H1 (cell line): ENCODE results near the gene KBTBD12. TPM values are rescaled to one million over a fixed set of nuclear protein-coding genes. Genes with fewer than 3 reads are reported as not detected.

Source experiments
- CTCF ChIA-PET: fragments of 300-600 bp; sonication (Branson Sonifier 250); formaldehyde crosslinking; loops from one replicate; lab custom pipeline; 2021; ENCODE audit not compliant: partially characterized antibody; lab: Charles Lee
- POLR2A ChIA-PET: fragments of 300-600 bp; sonication (Branson Sonifier 250); formaldehyde crosslinking; loops from one replicate; lab custom pipeline; 2021; ENCODE audit warnings: inconsistent platforms; ENCODE audit not compliant: partially characterized antibody; lab: Charles Lee
- DNase-seq, 2 experiments: peaks; one replicate each; pipeline versions ENCODE4 v3.0.0 to v3.0.0-alpha.2; 2010 to 2022; ENCODE audit warnings: low spot score in 2 of 2, low read depth in 1 of 2, mixed read lengths in 1 of 2
- FAIRE-seq: peaks from 2 replicates; lab custom pipeline; 2011; peaks lifted over from hg19 to GRCh38; lab: Jason Lieb, UNC
- H2AFZ ChIP-seq: 2 replicates; pipeline ENCODE4 v1.8.1; 2012; ENCODE audit warnings: low read length, inconsistent platforms
- H2AK5ac ChIP-seq: 2 replicates; pipeline ENCODE4 v1.6.1; 2013; ENCODE audit warnings: low read depth, low read length
- H2BK120ac ChIP-seq: replicated peaks from 2 replicates; pipeline ENCODE3; 2013; ENCODE audit warnings: low read depth, low read length, inconsistent platforms
- H2BK12ac ChIP-seq: 2 replicates; pipeline ENCODE4 v1.6.1; 2013; ENCODE audit warnings: low read depth, low read length
- H2BK15ac ChIP-seq: 2 replicates; pipeline ENCODE4 v1.6.1; 2013; ENCODE audit warnings: low read length
- H2BK20ac ChIP-seq: 2 replicates; pipeline ENCODE4 v1.6.1; 2013; ENCODE audit warnings: low read length
- H2BK5ac ChIP-seq: 2 replicates; pipeline ENCODE4 v1.6.1; 2013; ENCODE audit warnings: low read depth, low read length
- H3K14ac ChIP-seq: 2 replicates; pipeline ENCODE4 v1.6.1; 2013; ENCODE audit warnings: inconsistent platforms; ENCODE audit not compliant: insufficient read length
- H3K18ac ChIP-seq: 2 replicates; pipeline ENCODE4 v1.6.1; 2013; ENCODE audit warnings: low read length; ENCODE audit errors: extremely low read depth
- H3K23ac ChIP-seq: 2 replicates; pipeline ENCODE4 v1.6.1; 2013; ENCODE audit warnings: inconsistent platforms; ENCODE audit not compliant: insufficient read length
- H3K23me2 ChIP-seq: 2 replicates; pipeline ENCODE4 v1.6.1; 2013; ENCODE audit warnings: low read depth, low read length
- H3K27ac ChIP-seq: 2 replicates; pipeline ENCODE4 v1.6.1; 2011; ENCODE audit warnings: low read depth, low read length, inconsistent platforms
- H3K27me3 ChIP-seq, 4 experiments: replicated peaks in 1 of 4; 1 replicate in 1 of 4; 2 replicates in 3 of 4; pipeline versions ENCODE4 v1.6.1 to v1.8.1; 2011 to 2013; ENCODE audit warnings: low read length in 3 of 4, mild to moderate bottlenecking in 3 of 4, inconsistent platforms in 2 of 4, mixed read lengths in 2 of 4, moderate library complexity in 1 of 4; ENCODE audit not compliant: control insufficient read depth in 3 of 4, insufficient read depth in 3 of 4; ENCODE audit errors: extremely low read depth in 1 of 4
- H3K36me3 ChIP-seq, 4 experiments: 2 replicates each; pipeline versions ENCODE4 v1.6.1 to v1.8.1; 2011 to 2013; ENCODE audit warnings: mild to moderate bottlenecking in 4 of 4, low read length in 3 of 4, moderate library complexity in 2 of 4, control low read depth in 1 of 4, inconsistent platforms in 1 of 4; ENCODE audit not compliant: insufficient read depth in 4 of 4, control insufficient read depth in 2 of 4
- H3K4ac ChIP-seq: replicated peaks from 2 replicates; pipeline ENCODE3; 2013; ENCODE audit warnings: low read length, low read depth, mixed read lengths, inconsistent platforms; ENCODE audit not compliant: insufficient read length
- H3K4me1 ChIP-seq, 4 experiments: replicated peaks in 1 of 4; 1 replicate in 1 of 4; 2 replicates in 3 of 4; pipeline versions ENCODE4 v1.6.1 to v1.8.1; 2011 to 2013; ENCODE audit warnings: low read length in 3 of 4, inconsistent platforms in 2 of 4, mixed read lengths in 1 of 4; ENCODE audit not compliant: insufficient read depth in 4 of 4, control insufficient read depth in 3 of 4
- H3K4me2 ChIP-seq, 2 experiments: 2 replicates each; pipeline versions ENCODE4 v1.6.1 to v1.8.1; 2011 to 2013; ENCODE audit warnings: low read depth in 2 of 2, low read length in 2 of 2, control low read depth in 1 of 2, inconsistent platforms in 1 of 2, mild to moderate bottlenecking in 1 of 2; ENCODE audit not compliant: insufficient read depth in 1 of 2
- H3K4me3 ChIP-seq, 4 experiments: fragments of 200-600, 300-600 bp in 1 of 4; sonication (generic), shearing (Covaris generic), sonication (Bioruptor Twin) in 1 of 4; 2 replicates each; pipeline versions ENCODE4 v1.5.1 to v1.8.1; 2011 to 2016; ENCODE audit warnings: low read length in 4 of 4, low read depth in 3 of 4, control low read depth in 2 of 4, inconsistent platforms in 2 of 4, mild to moderate bottlenecking in 2 of 4, mixed read lengths in 1 of 4, moderate library complexity in 1 of 4; ENCODE audit not compliant: insufficient read depth in 2 of 4; ENCODE audit errors: extremely low read depth in 1 of 4
- H3K56ac ChIP-seq: replicated peaks from 2 replicates; pipeline ENCODE3; 2013; ENCODE audit warnings: low read depth, mild to moderate bottlenecking, mixed read lengths, low read length, inconsistent platforms; ENCODE audit not compliant: insufficient read length
- H3K79me1 ChIP-seq: 2 replicates; pipeline ENCODE4 v1.6.1; 2013; ENCODE audit warnings: low read depth, low read length, control low read depth
- H3K79me2 ChIP-seq, 2 experiments: 2 replicates each; pipeline versions ENCODE4 v1.6.1 to v1.8.1; 2012 to 2013; ENCODE audit warnings: low read length in 2 of 2, mild to moderate bottlenecking in 2 of 2, inconsistent platforms in 1 of 2; ENCODE audit not compliant: insufficient read depth in 2 of 2, control insufficient read depth in 1 of 2
- H3K9ac ChIP-seq, 4 experiments: replicated peaks in 1 of 4; 1 replicate in 1 of 4; 2 replicates in 3 of 4; pipeline versions ENCODE4 v1.6.1 to v1.8.1; 2011 to 2013; ENCODE audit warnings: low read depth in 3 of 4, low read length in 3 of 4, control low read depth in 2 of 4, mild to moderate bottlenecking in 2 of 4, moderate library complexity in 2 of 4, inconsistent platforms in 1 of 4; ENCODE audit errors: extremely low read depth in 1 of 4
- H3K9me3 ChIP-seq, 2 experiments: 2 replicates each; pipeline versions ENCODE4 v1.6.1 to v1.8.1; 2012 to 2013; ENCODE audit warnings: mild to moderate bottlenecking in 2 of 2, moderate library complexity in 2 of 2, control low read depth in 1 of 2, inconsistent platforms in 1 of 2, low read depth in 1 of 2, low read length in 1 of 2, mixed read lengths in 1 of 2; ENCODE audit not compliant: insufficient read depth in 2 of 2
- H4K20me1 ChIP-seq, 2 experiments: replicated peaks in 1 of 2; 2 replicates each; pipeline versions ENCODE3 to v1.8.1; 2011 to 2013; ENCODE audit warnings: inconsistent platforms in 2 of 2, low read length in 2 of 2, mild to moderate bottlenecking in 1 of 2; ENCODE audit not compliant: insufficient read depth in 2 of 2, control insufficient read depth in 1 of 2
- H4K5ac ChIP-seq: 2 replicates; pipeline ENCODE4 v1.6.1; 2013; ENCODE audit warnings: low read length, low read depth, mixed read lengths, inconsistent platforms; ENCODE audit not compliant: insufficient read length
- H4K8ac ChIP-seq: 2 replicates; pipeline ENCODE4 v1.8.0; 2013; ENCODE audit warnings: mild to moderate bottlenecking, moderate library complexity, low read length, inconsistent platforms; ENCODE audit not compliant: insufficient read depth; ENCODE audit errors: extremely low read depth
- H4K91ac ChIP-seq: replicated peaks from 2 replicates; pipeline ENCODE3; 2013; ENCODE audit warnings: low read length, mixed read lengths, inconsistent platforms; ENCODE audit not compliant: insufficient read length
- BACH1 ChIP-seq: IDR thresholded peaks from 2 replicates; pipeline ENCODE4 v1.6.1; 2012; ENCODE audit warnings: low read length, improper control_type of control experiment
- CREB1 ChIP-seq: IDR thresholded peaks from 2 replicates; pipeline ENCODE4 v1.6.1; 2012; ENCODE audit warnings: inconsistent platforms
- CTCF ChIP-seq, 3 experiments: IDR thresholded peaks; 1 replicate in 2 of 3; 2 replicates in 1 of 3; pipeline versions ENCODE4 v1.5.1 to v1.6.1; 2011; ENCODE audit warnings: low read length in 3 of 3, mild to moderate bottlenecking in 3 of 3, inconsistent platforms in 2 of 3, low read depth in 1 of 3, moderate library complexity in 1 of 3; ENCODE audit not compliant: insufficient read depth in 1 of 3; ENCODE audit errors: control extremely low read depth in 1 of 3
- E2F6 ChIP-seq: IDR thresholded peaks from 2 replicates; pipeline ENCODE4 v1.6.1; 2012; ENCODE audit warnings: inconsistent platforms
- EGR1 ChIP-seq: IDR thresholded peaks from 2 replicates; pipeline ENCODE4 v1.6.1; 2011; ENCODE audit warnings: low read depth, low read length, borderline replicate concordance
- MAX ChIP-seq: IDR thresholded peaks from 2 replicates; pipeline ENCODE4 v1.6.1; 2012; ENCODE audit warnings: inconsistent platforms
- RXRA ChIP-seq: IDR thresholded peaks from 2 replicates; pipeline ENCODE4 v1.6.1; 2011; ENCODE audit warnings: low read depth, mild to moderate bottlenecking, low read length, moderate library complexity; ENCODE audit not compliant: insufficient read depth
- TCF12 ChIP-seq: IDR thresholded peaks from 2 replicates; pipeline ENCODE4 v1.6.1; 2011; ENCODE audit warnings: low read depth, mild to moderate bottlenecking, low read length
- TEAD4 ChIP-seq: IDR thresholded peaks from 2 replicates; pipeline ENCODE4 v1.6.1; 2012; ENCODE audit warnings: low read depth, low read length, inconsistent platforms, mixed read lengths
- YY1 ChIP-seq: IDR thresholded peaks from 2 replicates; pipeline ENCODE4 v1.6.1; 2011; ENCODE audit warnings: low read depth, mild to moderate bottlenecking, low read length
- ZNF274 ChIP-seq: IDR thresholded peaks from 2 replicates; pipeline ENCODE4 v1.7.0; 2012; ENCODE audit warnings: low read length, borderline replicate concordance; ENCODE audit errors: extremely low read depth
- WGBS, 2 experiments: shearing (Covaris generic) in 1 of 2; methylation state at CpG; one replicate each; pipeline versions ENCODE4 v1.1.6 to v1.1.7; 2013 to 2015; ENCODE audit warnings: low lambda C conversion rate in 2 of 2, mixed read lengths in 2 of 2, inconsistent platforms in 1 of 2, low coverage in 1 of 2, missing lambda C conversion rate in 1 of 2; ENCODE audit not compliant: insufficient replicate concordance in 2 of 2, insufficient coverage in 1 of 2, insufficient read length in 1 of 2; ENCODE audit errors: extremely low coverage in 1 of 2, missing lambda C conversion rate in 1 of 2; 5-methylcytosine and 5-hydroxymethylcytosine counted together
- polyA plus RNA-seq, 7 experiments: library from polyadenylated mRNA; depleted of rRNA in 3 of 7; stranded (reverse) in 5 of 7; unstranded in 2 of 7; fragments of >200 nt in 5 of 7; fragments of 200-250 nt in 2 of 7; gene quantifications; 1 replicate in 5 of 7; 2 replicates in 1 of 7; 4 replicates in 1 of 7; pipeline versions ENCODE4 v1.2.1 to v1.2.3, GENCODE V29; 2011 to 2013; ENCODE audit warnings: missing spikeins in 2 of 7, mixed read lengths in 2 of 7
- total RNA-seq: library from RNA; stranded (reverse); fragmentation: NEBNext Ultra II Directional; extraction: Animal tissue kit (Norgen Biotek cat#: 25700); gene quantifications from 2 replicates; pipeline ENCODE4 v1.2.1, GENCODE V29; 2021

The KBTBD12 gene
- total and polyA plus RNA-seq, 2 of the 8 experiments (the other 6 are each of a cell fraction or from before 2014, with no cell fraction given): 0.33 to 0.63 TPM

- Histone ChIP-seq H3K18ac (no peak overlapping the region), H3K27me3 (peaks cover 0 to under 1% (median 0%) of the 10 kb centered on the region in 4 experiments; a peak in 2 of 7 replicates), H2BK12ac (no peak overlapping the region), H2BK15ac (no peak overlapping the region), H2BK5ac (no peak overlapping the region), H2AK5ac (no peak overlapping the region), H3K4ac (no peak overlapping the region), H3K23me2 (no peaks in the 10 kb centered on the region), H3K23ac (no peak overlapping the region), H2BK20ac (no peak overlapping the region), H4K91ac (no peak overlapping the region), H3K79me2 (no peaks in the 10 kb centered on the region), H2AFZ (no peak overlapping the region), H4K8ac (no peak overlapping the region), H3K9me3 (no peaks in the 10 kb centered on the region), H3K4me3 (no peak overlapping the region), H3K27ac (no peak overlapping the region), H3K4me2 (no peak overlapping the region), H3K56ac (no peak overlapping the region), H3K9ac (no peak overlapping the region), H2BK120ac (no peak overlapping the region), H4K5ac (no peak overlapping the region), H3K4me1 (no peaks in the 10 kb centered on the region), H4K20me1 (no peaks in the 10 kb centered on the region), H3K79me1 (no peaks in the 10 kb centered on the region), H3K14ac (no peak overlapping the region), H3K36me3 (no peaks in the 10 kb centered on the region)
- ChIA-PET CTCF (interaction anchor here (1.0 to 1.5 kb wide), 6 partner anchors 14 to 82 kb away, joined by 3 to 5 read pairs (median 3); no protein-coding TSS in a partner anchor), POLR2A (no interaction called here)
- WGBS, 2 experiments: 90% methylated on average over 4 of the region's 4 CpGs; no CpG with 5 or more reads in 1 of the 2 experiments
- DNase-seq (no peak), FAIRE-seq (no peak)
- TF ChIP-seq RXRA (no peak), YY1 (no peak), TEAD4 (no peak), CREB1 (no peak), CTCF (IDR thresholded peaks at IDR 0.05; ENCODE audit: control extremely low read depth in 1 of 3, insufficient read depth in 1 of 3, low read depth in 1 of 3, low read length in 3 of 3) (no peak), E2F6 (no peak), BACH1 (no peak), EGR1 (no peak), ZNF274 (no peak), TCF12 (no peak), MAX (no peak)
Measured at GRCh38 chr3:127985216-127985615, 70.2 kb downstream of the KBTBD12 start.
